ENCODE measurements around the gene SLC12A1. TPM values are rescaled to one million over a fixed set of nuclear protein-coding genes. Genes with fewer than 3 reads are reported as not detected.

SLC12A1 gene
- total RNA-seq, 1 donor from 2014 or later, result not detected

- POLR2A ChIA-PET, result no interaction called here
- Mint-ChIP-seq H3K4me1 (no peaks in the 10 kb centered on the region), H3K27me3 (no peaks in the 10 kb centered on the region), H3K4me3 (no peak overlapping the region), H3K36me3 (ENCODE audit: low read depth) (no peaks in the 10 kb centered on the region), H3K9me3 (no peaks in the 10 kb centered on the region), H3K27ac (no peak overlapping the region)
- CTCF ChIA-PET, result no interaction called here
- DNase-seq, result no peak
- intact Hi-C loops (cut with micrococcal nuclease), result no loop called here
- ATAC-seq (ENCODE audit: low read depth), result no peak
- TF ChIP-seq CTCF (IDR thresholded peaks at IDR 0.05), result no peak
These were observed 100.5 kb downstream of the SLC12A1 start for GRCh38 chr15:48306639-48307038.

GRCh38 chr15:48307586-48307985 is 101.5 kb downstream of the SLC12A1 start:
- ChIA-PET POLR2A (no interaction called here), CTCF (no interaction called here)
- TF ChIP-seq CTCF (IDR thresholded peaks at IDR 0.05), result no peak
- ATAC-seq (ENCODE audit: low read depth), result no peak
- DNase-seq, result no peak
- H3K4me3 Mint-ChIP-seq, result no peak overlapping the region
- H3K36me3 Mint-ChIP-seq (ENCODE audit: low read depth), result no peaks in the 10 kb centered on the region
- intact Hi-C loops (cut with micrococcal nuclease), result no loop called here
- no peaks in the 10 kb centered on the region for H3K4me1 Mint-ChIP-seq
- H3K27ac Mint-ChIP-seq, result no peak overlapping the region
- H3K27me3 Mint-ChIP-seq, result no peaks in the 10 kb centered on the region
- H3K9me3 Mint-ChIP-seq, result no peaks in the 10 kb centered on the region

GRCh38 chr15:48309740-48310139 is 103.6 kb downstream of the SLC12A1 start:
- ATAC-seq (ENCODE audit: low read depth), result no peak
- no peaks in the 10 kb centered on the region for H3K36me3 Mint-ChIP-seq (ENCODE audit: low read depth)
- no peak for TF ChIP-seq CTCF (IDR thresholded peaks at IDR 0.05)
- POLR2A ChIA-PET, result no interaction called here
- H3K27ac Mint-ChIP-seq, result no peak overlapping the region
- CTCF ChIA-PET, result no interaction called here
- H3K27me3 Mint-ChIP-seq, result no peaks in the 10 kb centered on the region
- H3K4me3 Mint-ChIP-seq, result no peak overlapping the region
- no peaks in the 10 kb centered on the region for H3K4me1 Mint-ChIP-seq
- DNase-seq, result no peak
- intact Hi-C loops (cut with micrococcal nuclease), result no loop called here
- no peaks in the 10 kb centered on the region for H3K9me3 Mint-ChIP-seq

- Mint-ChIP-seq H3K9me3 (no peaks in the 10 kb centered on the region), H3K27ac (no peak overlapping the region), H3K36me3 (ENCODE audit: low read depth) (no peaks in the 10 kb centered on the region), H3K4me1 (no peaks in the 10 kb centered on the region), H3K27me3 (no peaks in the 10 kb centered on the region), H3K4me3 (no peak overlapping the region)
- intact Hi-C loops (cut with micrococcal nuclease), result no loop called here
- ATAC-seq (ENCODE audit: low read depth) (no peak), DNase-seq (no peak)
- ChIA-PET CTCF (no interaction called here), POLR2A (no interaction called here)
- no peak for TF ChIP-seq CTCF (IDR thresholded peaks at IDR 0.05)
These were observed 107.1 kb downstream of the SLC12A1 start for GRCh38 chr15:48313216-48313615.

- Mint-ChIP-seq H3K27ac (no peak overlapping the region), H3K4me1 (no peaks in the 10 kb centered on the region), H3K36me3 (ENCODE audit: low read depth) (no peaks in the 10 kb centered on the region), H3K9me3 (no peaks in the 10 kb centered on the region), H3K27me3 (no peaks in the 10 kb centered on the region), H3K4me3 (no peak overlapping the region)
- DNase-seq (no peak), ATAC-seq (ENCODE audit: low read depth) (no peak)
- no peak for TF ChIP-seq CTCF (IDR thresholded peaks at IDR 0.05)
- intact Hi-C loops (cut with micrococcal nuclease), result no loop called here
- POLR2A ChIA-PET, result no interaction called here
- CTCF ChIA-PET, result no interaction called here
These were observed 108.9 kb downstream of the SLC12A1 start for GRCh38 chr15:48315041-48315440.
